HG02588 (cell line): ENCODE results near the gene FAM110C.

Experiments used
- ATAC-seq: cut with Tn5 transposase; IDR thresholded peaks from one replicate; pipeline ENCODE4 v1.9.1; 2021; ENCODE audit warnings: mild to moderate bottlenecking, moderate library complexity; ENCODE audit not compliant: unreplicated experiment

The FAM110C gene

DNA sequence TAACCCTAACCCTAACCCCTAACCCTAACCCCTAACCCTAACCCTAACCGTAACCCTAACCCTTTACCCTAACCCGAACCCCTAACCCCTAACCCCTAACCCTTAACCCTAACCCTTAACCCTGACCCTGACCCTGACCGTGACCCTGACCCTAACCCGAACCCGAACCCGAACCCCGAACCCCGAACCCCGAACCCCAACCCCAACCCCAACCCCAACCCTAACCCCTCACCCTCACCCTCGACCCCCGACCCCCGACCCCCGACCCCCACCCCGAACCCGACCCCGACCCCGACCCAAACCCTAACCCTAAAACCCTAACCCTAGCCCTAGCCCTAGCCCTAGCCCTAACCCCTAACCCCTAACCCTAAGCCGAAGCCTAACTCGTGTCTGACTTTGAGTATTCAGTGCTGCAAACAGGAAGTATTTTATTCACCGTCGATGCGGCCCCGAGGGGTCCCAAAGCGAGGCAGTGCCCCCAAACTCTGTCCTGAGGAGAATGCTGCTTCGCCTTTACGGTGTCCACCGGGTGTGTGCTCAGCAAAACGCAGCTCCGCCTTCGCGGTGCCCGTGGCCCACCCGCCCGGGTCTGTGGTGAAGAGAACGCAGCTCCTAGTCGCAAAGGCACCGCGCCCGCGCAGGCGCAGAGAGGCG, 36.0 kb downstream of the FAM110C start:
- ATAC-seq: no peak
